Measurements from ENCODE around the gene HTR2C. TPM values are rescaled to one million over a fixed set of nuclear protein-coding genes. Genes with fewer than 3 reads are reported as not detected.

Gene HTR2C
- total RNA-seq, result not detected
- not detected for polyA plus RNA-seq

GRCh38 chrX:114583646-114584374 is at the start of gene HTR2C:
Gene HTR2C (plus strand): TSS chrX:114584086. CDS start chrX:114726937, 142,851 bp downstream.
- whole genome bisulfite sequencing, result 6% methylated on average over 34 of the region's 34 CpGs
- H3K27ac ChIP-seq (ENCODE audit: low read depth in 1 of 2, low read length in 2 of 2), result no peak within 1 kb of the TSS
- no peaks in the 10 kb centered on the region for H3K36me3 ChIP-seq (ENCODE audit: control insufficient read depth in 4 of 4, insufficient read depth in 3 of 4, low read depth in 1 of 4, low read length in 3 of 4)
- H3K27me3 ChIP-seq (ENCODE audit: control insufficient read depth in 4 of 4, insufficient read depth in 4 of 4, low read length in 3 of 4), result peaks cover 0 to 19% (median 4%) of the 10 kb centered on the region in 4 donors
- H3K4me3 ChIP-seq (ENCODE audit: low read depth in 1 of 3, low read length in 3 of 3), result no peak within 1 kb of the TSS
- peaks cover 0 to 2% (median 0%) of the 10 kb centered on the region in 4 donors for H3K9me3 ChIP-seq (ENCODE audit: control insufficient read depth in 4 of 4, low read length in 3 of 4)
- H3K4me1 ChIP-seq (ENCODE audit: control insufficient read depth in 4 of 4, insufficient read depth in 4 of 4, low read length in 3 of 4), result peaks cover 0 to 8% (median 0%) of the 10 kb centered on the region in 4 donors
- no peak for TF ChIP-seq GABPA (IDR thresholded peaks at IDR 0.05 in 1 of 2, conservative IDR thresholded peaks at IDR 0.05 in 1 of 2)
- H3K9ac ChIP-seq (ENCODE audit: low read depth in 1 of 2, low read length in 2 of 2), result no peak within 1 kb of the TSS
- no peak for DNase-seq (ENCODE audit: low spot score)

- H3K9me3 ChIP-seq (ENCODE audit: control insufficient read depth in 4 of 4, low read length in 3 of 4), result peaks cover 0 to 2% (median 0%) of the 10 kb centered on the region in 4 donors
- no peak overlapping the region for H3K4me3 ChIP-seq (ENCODE audit: low read depth in 1 of 3, low read length in 3 of 3)
- H3K4me1 ChIP-seq (ENCODE audit: control insufficient read depth in 4 of 4, insufficient read depth in 4 of 4, low read length in 3 of 4), result peaks cover 0 to 8% (median 0%) of the 10 kb centered on the region in 4 donors
- H3K27me3 ChIP-seq (ENCODE audit: control insufficient read depth in 4 of 4, insufficient read depth in 4 of 4, low read length in 3 of 4), result peaks cover 0 to 17% (median 4%) of the 10 kb centered on the region in 4 donors
- TF ChIP-seq GABPA (IDR thresholded peaks at IDR 0.05 in 1 of 2, conservative IDR thresholded peaks at IDR 0.05 in 1 of 2), result no peak
- no peak for TF ChIP-seq ATF3 (IDR thresholded peaks at IDR 0.05)
- H3K9ac ChIP-seq (ENCODE audit: low read depth in 1 of 2, low read length in 2 of 2), result no peak overlapping the region
- no peaks in the 10 kb centered on the region for H3K36me3 ChIP-seq (ENCODE audit: control insufficient read depth in 4 of 4, insufficient read depth in 3 of 4, low read depth in 1 of 4, low read length in 3 of 4)
- no peak overlapping the region for H3K27ac ChIP-seq (ENCODE audit: low read depth in 1 of 2, low read length in 2 of 2)
- 9% methylated on average over 4 of the region's 4 CpGs for WGBS
- DNase-seq (ENCODE audit: low spot score), result no peak
Observed at GRCh38 chrX:114580336-114580735, 3.5 kb upstream of the HTR2C start.

GRCh38 chrX:114581528-114582263 is 2.2 kb upstream of the HTR2C start:
- WGBS, result 2% methylated on average over 45 of the region's 45 CpGs
- Histone ChIP-seq H3K4me3 (ENCODE audit: low read depth in 1 of 3, low read length in 3 of 3) (no peak overlapping the region), H3K36me3 (ENCODE audit: control insufficient read depth in 4 of 4, insufficient read depth in 3 of 4, low read depth in 1 of 4, low read length in 3 of 4) (no peaks in the 10 kb centered on the region), H3K27ac (ENCODE audit: low read depth in 1 of 2, low read length in 2 of 2) (no peak overlapping the region), H3K9me3 (ENCODE audit: control insufficient read depth in 4 of 4, low read length in 3 of 4) (peaks cover 0 to 2% (median 0%) of the 10 kb centered on the region in 4 donors), H3K4me1 (ENCODE audit: control insufficient read depth in 4 of 4, insufficient read depth in 4 of 4, low read length in 3 of 4) (peaks cover 0 to 8% (median 0%) of the 10 kb centered on the region in 4 donors), H3K27me3 (ENCODE audit: control insufficient read depth in 4 of 4, insufficient read depth in 4 of 4, low read length in 3 of 4) (peaks cover 0 to 19% (median 4%) of the 10 kb centered on the region in 4 donors), H3K9ac (ENCODE audit: low read depth in 1 of 2, low read length in 2 of 2) (no peak overlapping the region)
- DNase-seq (ENCODE audit: low spot score), result no peak
- no peak for TF ChIP-seq EGR1 (IDR thresholded peaks at IDR 0.05; ENCODE audit: low read depth in 2 of 2)
- no peak for TF ChIP-seq YY1 (IDR thresholded peaks at IDR 0.05)
- no peak for TF ChIP-seq NR2F2 (IDR thresholded peaks at IDR 0.05)
- no peak for TF ChIP-seq FOXA2 (IDR thresholded peaks at IDR 0.05)
- no peak for TF ChIP-seq RXRA (IDR thresholded peaks at IDR 0.05)
- no peak for TF ChIP-seq JUND (IDR thresholded peaks at IDR 0.05)
- no peak for TF ChIP-seq TAF1 (conservative IDR thresholded peaks at IDR 0.05)
- TF ChIP-seq, protein P1, sequence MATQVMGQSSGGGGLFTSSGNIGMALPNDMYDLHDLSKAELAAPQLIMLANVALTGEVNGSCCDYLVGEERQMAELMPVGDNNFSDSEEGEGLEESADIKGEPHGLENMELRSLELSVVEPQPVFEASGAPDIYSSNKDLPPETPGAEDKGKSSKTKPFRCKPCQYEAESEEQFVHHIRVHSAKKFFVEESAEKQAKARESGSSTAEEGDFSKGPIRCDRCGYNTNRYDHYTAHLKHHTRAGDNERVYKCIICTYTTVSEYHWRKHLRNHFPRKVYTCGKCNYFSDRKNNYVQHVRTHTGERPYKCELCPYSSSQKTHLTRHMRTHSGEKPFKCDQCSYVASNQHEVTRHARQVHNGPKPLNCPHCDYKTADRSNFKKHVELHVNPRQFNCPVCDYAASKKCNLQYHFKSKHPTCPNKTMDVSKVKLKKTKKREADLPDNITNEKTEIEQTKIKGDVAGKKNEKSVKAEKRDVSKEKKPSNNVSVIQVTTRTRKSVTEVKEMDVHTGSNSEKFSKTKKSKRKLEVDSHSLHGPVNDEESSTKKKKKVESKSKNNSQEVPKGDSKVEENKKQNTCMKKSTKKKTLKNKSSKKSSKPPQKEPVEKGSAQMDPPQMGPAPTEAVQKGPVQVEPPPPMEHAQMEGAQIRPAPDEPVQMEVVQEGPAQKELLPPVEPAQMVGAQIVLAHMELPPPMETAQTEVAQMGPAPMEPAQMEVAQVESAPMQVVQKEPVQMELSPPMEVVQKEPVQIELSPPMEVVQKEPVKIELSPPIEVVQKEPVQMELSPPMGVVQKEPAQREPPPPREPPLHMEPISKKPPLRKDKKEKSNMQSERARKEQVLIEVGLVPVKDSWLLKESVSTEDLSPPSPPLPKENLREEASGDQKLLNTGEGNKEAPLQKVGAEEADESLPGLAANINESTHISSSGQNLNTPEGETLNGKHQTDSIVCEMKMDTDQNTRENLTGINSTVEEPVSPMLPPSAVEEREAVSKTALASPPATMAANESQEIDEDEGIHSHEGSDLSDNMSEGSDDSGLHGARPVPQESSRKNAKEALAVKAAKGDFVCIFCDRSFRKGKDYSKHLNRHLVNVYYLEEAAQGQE (IDR thresholded peaks at IDR 0.05), result no peak
- TF ChIP-seq, protein P2, sequence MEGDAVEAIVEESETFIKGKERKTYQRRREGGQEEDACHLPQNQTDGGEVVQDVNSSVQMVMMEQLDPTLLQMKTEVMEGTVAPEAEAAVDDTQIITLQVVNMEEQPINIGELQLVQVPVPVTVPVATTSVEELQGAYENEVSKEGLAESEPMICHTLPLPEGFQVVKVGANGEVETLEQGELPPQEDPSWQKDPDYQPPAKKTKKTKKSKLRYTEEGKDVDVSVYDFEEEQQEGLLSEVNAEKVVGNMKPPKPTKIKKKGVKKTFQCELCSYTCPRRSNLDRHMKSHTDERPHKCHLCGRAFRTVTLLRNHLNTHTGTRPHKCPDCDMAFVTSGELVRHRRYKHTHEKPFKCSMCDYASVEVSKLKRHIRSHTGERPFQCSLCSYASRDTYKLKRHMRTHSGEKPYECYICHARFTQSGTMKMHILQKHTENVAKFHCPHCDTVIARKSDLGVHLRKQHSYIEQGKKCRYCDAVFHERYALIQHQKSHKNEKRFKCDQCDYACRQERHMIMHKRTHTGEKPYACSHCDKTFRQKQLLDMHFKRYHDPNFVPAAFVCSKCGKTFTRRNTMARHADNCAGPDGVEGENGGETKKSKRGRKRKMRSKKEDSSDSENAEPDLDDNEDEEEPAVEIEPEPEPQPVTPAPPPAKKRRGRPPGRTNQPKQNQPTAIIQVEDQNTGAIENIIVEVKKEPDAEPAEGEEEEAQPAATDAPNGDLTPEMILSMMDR (IDR thresholded peaks at IDR 0.05; ENCODE audit: low read depth, low read length, missing input control), result no peak
- TF ChIP-seq, protein P3, sequence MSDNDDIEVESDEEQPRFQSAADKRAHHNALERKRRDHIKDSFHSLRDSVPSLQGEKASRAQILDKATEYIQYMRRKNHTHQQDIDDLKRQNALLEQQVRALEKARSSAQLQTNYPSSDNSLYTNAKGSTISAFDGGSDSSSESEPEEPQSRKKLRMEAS (IDR thresholded peaks at IDR 0.05), result no peak
- no peak for TF ChIP-seq ATF3 (IDR thresholded peaks at IDR 0.05)
- no peak for TF ChIP-seq HNF4G (IDR thresholded peaks at IDR 0.05)
- TF ChIP-seq HNF4A (conservative IDR thresholded peaks at IDR 0.05), result no peak
- TF ChIP-seq, protein P4, sequence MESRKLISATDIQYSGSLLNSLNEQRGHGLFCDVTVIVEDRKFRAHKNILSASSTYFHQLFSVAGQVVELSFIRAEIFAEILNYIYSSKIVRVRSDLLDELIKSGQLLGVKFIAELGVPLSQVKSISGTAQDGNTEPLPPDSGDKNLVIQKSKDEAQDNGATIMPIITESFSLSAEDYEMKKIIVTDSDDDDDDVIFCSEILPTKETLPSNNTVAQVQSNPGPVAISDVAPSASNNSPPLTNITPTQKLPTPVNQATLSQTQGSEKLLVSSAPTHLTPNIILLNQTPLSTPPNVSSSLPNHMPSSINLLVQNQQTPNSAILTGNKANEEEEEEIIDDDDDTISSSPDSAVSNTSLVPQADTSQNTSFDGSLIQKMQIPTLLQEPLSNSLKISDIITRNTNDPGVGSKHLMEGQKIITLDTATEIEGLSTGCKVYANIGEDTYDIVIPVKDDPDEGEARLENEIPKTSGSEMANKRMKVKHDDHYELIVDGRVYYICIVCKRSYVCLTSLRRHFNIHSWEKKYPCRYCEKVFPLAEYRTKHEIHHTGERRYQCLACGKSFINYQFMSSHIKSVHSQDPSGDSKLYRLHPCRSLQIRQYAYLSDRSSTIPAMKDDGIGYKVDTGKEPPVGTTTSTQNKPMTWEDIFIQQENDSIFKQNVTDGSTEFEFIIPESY (IDR thresholded peaks at IDR 0.05), result no peak
- no peak for TF ChIP-seq SP1 (IDR thresholded peaks at IDR 0.05)
- TF ChIP-seq GABPA (IDR thresholded peaks at IDR 0.05 in 1 of 2, conservative IDR thresholded peaks at IDR 0.05 in 1 of 2), result no peak
- TF ChIP-seq FOXA1 (IDR thresholded peaks at IDR 0.05), result no peak

Measured in liver (tissue), 9 donors.